ENCODE measurements around the gene SERPINE1. TPM values are rescaled to one million over a fixed set of nuclear protein-coding genes. Genes with fewer than 3 reads are reported as not detected.

The SERPINE1 gene
- total RNA-seq, 1 donor from 2014 or later = 15.4 TPM

DNA sequence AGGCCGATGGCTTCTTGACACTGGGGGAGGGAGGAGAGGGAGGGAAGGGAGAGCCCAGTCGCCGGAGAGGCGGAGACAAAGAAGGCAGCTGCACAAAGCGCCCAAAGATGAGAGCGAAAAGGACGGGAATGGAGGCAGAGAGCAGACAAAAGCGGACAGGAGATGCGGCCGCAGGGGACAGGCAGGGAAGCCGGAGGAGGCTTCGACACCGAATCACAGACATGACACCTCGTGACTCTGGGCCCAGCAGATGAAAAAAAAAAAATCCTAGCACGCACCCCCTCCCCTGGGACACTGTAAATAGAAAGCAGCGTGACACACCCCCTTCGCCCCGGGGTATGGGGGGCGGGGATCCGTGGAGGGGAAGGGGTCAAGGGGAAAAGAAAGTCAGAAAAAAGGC, 52.2 kb downstream of the SERPINE1 start:
- TF ChIP-seq, protein P1, sequence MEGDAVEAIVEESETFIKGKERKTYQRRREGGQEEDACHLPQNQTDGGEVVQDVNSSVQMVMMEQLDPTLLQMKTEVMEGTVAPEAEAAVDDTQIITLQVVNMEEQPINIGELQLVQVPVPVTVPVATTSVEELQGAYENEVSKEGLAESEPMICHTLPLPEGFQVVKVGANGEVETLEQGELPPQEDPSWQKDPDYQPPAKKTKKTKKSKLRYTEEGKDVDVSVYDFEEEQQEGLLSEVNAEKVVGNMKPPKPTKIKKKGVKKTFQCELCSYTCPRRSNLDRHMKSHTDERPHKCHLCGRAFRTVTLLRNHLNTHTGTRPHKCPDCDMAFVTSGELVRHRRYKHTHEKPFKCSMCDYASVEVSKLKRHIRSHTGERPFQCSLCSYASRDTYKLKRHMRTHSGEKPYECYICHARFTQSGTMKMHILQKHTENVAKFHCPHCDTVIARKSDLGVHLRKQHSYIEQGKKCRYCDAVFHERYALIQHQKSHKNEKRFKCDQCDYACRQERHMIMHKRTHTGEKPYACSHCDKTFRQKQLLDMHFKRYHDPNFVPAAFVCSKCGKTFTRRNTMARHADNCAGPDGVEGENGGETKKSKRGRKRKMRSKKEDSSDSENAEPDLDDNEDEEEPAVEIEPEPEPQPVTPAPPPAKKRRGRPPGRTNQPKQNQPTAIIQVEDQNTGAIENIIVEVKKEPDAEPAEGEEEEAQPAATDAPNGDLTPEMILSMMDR (IDR thresholded peaks at IDR 0.05) = no peak
- H3K36me3 ChIP-seq = no peaks in the 10 kb centered on the region
- peaks cover 87% of the 10 kb centered on the region for H3K27me3 ChIP-seq (ENCODE audit: low read depth)
- ATAC-seq (no peak), DNase-seq (no peak)
- H3K27ac ChIP-seq = no peak overlapping the region
- no peak overlapping the region for H3K4me3 ChIP-seq
- intact Hi-C loops (cut with DNase I) = no loop called here
- no peaks in the 10 kb centered on the region for H3K9me3 ChIP-seq
- H3K4me1 ChIP-seq = peaks cover 7% of the 10 kb centered on the region

DNA sequence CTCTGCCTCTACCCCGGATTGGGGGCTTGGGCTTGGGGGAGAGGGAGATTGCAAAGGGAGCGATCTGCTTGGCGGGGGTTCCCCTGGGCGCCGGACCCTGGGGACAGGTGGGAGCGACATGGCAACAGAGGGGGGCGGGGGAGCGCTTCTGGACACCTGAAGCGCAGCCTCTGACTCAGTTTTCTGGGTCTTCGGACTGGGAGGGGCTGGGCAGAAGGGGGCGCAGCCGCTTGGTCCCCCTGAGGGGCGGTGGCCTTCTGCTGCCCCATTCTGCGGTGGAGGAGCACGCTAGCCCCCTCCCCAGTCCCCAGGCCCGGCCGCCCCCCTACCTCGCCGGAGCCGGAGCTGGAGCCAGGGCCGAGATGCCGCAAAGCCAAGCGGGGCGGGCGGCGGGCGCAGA, 52.8 kb downstream of the SERPINE1 start:
- Histone ChIP-seq H3K36me3 (no peaks in the 10 kb centered on the region), H3K4me3 (no peak overlapping the region), H3K4me1 (peaks cover 7% of the 10 kb centered on the region), H3K27ac (no peak overlapping the region), H3K27me3 (ENCODE audit: low read depth) (peaks cover 84% of the 10 kb centered on the region), H3K9me3 (no peaks in the 10 kb centered on the region)
- intact Hi-C loops (cut with DNase I) = no loop called here
- ATAC-seq (no peak), DNase-seq (no peak)
- TF ChIP-seq, protein P1 (IDR thresholded peaks at IDR 0.05) = no peak

DNA sequence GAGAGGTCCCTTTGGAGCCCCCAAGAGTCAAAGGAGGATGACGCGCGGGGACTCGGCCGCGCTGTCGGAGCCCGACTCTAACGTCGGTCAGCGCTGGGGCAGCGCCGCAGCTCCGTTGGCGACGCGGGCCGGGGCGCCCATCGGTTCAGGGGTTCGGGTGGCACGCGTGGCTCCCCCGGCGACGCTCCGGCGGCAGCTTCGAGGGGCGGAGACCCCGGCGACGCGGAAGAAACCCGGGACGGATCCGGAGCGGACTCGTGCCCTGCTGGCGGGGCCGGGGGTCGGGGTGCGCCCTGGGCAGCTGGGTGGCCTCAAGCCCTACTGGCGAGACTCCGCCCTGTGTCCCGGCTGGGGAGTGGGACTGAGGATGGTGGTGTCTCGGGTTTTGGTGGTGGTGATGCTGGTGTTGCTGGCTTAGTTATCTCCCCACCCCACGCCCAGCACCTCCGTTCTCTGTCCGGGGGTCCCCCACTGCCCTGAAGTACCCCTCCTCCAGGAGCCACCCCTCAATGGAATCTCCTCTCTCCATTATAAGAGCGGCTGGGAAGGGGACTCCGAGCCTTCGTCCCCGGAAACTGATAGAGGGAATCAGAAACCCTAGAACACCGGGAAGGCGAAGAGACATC, 53.3 kb downstream of the SERPINE1 start, which contains the start of gene NAT16:
NAT16 (minus strand) TSS at position 164 of the 626 bp plus-strand sequence. CDS start 5,486 bp downstream, outside the sequence.
- Histone ChIP-seq H3K4me3 (no peak within 1 kb of the TSS), H3K27ac (no peak within 1 kb of the TSS), H3K9me3 (no peaks in the 10 kb centered on the region), H3K4me1 (peaks cover 7% of the 10 kb centered on the region), H3K27me3 (ENCODE audit: low read depth) (peaks cover 79% of the 10 kb centered on the region), H3K36me3 (no peaks in the 10 kb centered on the region)
- DNase-seq (no peak), ATAC-seq (no peak)
- intact Hi-C loops (cut with DNase I) = no loop called here
- TF ChIP-seq, protein P1 (IDR thresholded peaks at IDR 0.05) = no peak

DNA sequence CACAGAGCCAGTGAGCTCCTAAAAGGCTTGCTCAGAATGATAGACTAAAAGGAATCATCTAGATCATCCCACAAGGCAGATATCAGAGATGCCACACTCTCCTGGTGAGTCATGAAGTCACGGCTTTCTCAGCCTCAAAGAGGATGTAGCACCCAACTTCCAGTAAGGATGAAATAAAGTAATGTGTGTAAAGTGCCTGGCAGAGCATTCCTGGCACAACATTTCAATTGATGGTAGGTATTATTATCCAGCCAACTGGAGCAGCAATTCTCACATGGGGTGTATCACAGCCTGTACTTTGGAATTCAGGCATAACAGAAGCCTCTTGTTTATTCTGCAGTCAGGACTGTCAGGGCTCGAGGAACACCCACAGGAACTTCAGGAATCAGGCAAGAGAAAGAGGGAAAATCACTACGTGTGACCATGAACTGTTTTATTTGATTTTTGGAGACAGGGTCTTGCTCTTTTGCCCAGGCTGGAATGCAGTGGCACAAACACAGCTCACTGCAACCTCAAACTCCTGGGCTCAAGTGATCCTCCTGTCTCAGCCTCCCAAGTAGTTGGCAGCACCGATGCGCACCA, 58.4 kb downstream of the SERPINE1 start:
- Histone ChIP-seq H3K4me1 (peaks cover under 1% of the 10 kb centered on the region), H3K27ac (no peak overlapping the region), H3K36me3 (no peaks in the 10 kb centered on the region), H3K9me3 (no peaks in the 10 kb centered on the region), H3K27me3 (ENCODE audit: low read depth) (peaks cover 34% of the 10 kb centered on the region), H3K4me3 (no peak overlapping the region)
- TF ChIP-seq, protein P1 (IDR thresholded peaks at IDR 0.05) = no peak
- ATAC-seq (no peak), DNase-seq (no peak)
- intact Hi-C loops (cut with DNase I) = no loop called here

DNA sequence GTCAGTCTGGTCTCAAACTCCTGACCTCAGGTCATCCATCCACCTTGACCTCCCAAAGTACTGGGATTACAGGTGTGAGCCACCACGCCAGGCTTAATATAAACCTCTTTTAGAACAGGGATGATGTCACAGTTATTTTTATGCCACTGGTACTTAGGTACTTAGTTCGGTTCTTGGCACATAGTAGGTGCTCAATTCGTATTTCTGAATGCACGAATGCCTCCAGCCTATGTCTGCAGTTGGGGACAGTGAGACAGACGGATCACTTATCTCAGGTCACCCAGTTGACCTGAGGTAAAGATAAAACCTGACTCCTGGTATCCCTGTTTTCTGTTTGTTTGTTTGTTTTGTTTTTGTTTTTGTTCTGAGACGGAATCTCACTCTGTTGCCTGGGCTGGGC, 59.3 kb downstream of the SERPINE1 start:
- intact Hi-C loops (cut with DNase I) = no loop called here
- no peaks in the 10 kb centered on the region for H3K36me3 ChIP-seq
- H3K4me1 ChIP-seq = no peaks in the 10 kb centered on the region
- H3K9me3 ChIP-seq = no peaks in the 10 kb centered on the region
- TF ChIP-seq, protein P1 (IDR thresholded peaks at IDR 0.05) = no peak
- H3K27me3 ChIP-seq (ENCODE audit: low read depth) = peaks cover 26% of the 10 kb centered on the region
- H3K27ac ChIP-seq = no peak overlapping the region
- H3K4me3 ChIP-seq = no peak overlapping the region
- no peak for DNase-seq
- ATAC-seq = no peak
